Hematopoietic multipotent progenitor cell treated with erythropoietin and hydrocortisone succinate and interleukin-3 and kit ligand, for 6 days (in vitro differentiated cells): ENCODE measurements around the gene BMPR1B.

Experiments
- DNase-seq: peaks from one replicate; pipeline ENCODE4 v3.0.0-alpha.2; 2015

The BMPR1B gene

GRCh38 chr4:94918543-94918942 lies 160.8 kb downstream of the BMPR1B start:
- no peak for DNase-seq

DNA sequence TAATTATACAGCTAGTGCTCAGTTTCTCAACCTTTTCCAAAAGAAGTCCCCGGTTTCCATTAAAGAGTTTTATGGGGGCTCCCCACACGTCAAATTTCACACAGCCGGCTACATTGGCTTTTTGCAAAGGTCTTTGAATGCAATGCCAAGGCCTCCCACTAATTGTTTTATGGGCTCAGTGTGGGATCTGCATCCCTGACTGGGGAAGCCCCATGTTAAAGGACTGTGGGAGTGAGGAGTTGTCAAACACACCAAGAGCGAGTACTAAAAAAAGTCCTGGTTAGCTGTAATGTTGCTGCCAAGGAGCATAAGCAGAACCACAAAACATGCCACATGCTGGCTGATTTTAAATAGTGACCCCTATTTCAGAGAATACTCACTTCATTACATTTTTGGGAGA lies 162.6 kb downstream of the BMPR1B start:
- DNase-seq, result no peak

- DNase-seq, result no peak
Measured at GRCh38 chr4:94924566-94924965, 166.8 kb downstream of the BMPR1B start.

- DNase-seq, result no peak
Measured at GRCh38 chr4:94925764-94926347, 168.1 kb downstream of the BMPR1B start.

- no peak for DNase-seq
Measured at GRCh38 chr4:94926936-94927335, 169.2 kb downstream of the BMPR1B start.

- DNase-seq, result no peak
Measured at GRCh38 chr4:94927696-94928095, 169.9 kb downstream of the BMPR1B start.

GRCh38 chr4:94929696-94930095 lies 171.9 kb downstream of the BMPR1B start:
- no peak for DNase-seq

DNA sequence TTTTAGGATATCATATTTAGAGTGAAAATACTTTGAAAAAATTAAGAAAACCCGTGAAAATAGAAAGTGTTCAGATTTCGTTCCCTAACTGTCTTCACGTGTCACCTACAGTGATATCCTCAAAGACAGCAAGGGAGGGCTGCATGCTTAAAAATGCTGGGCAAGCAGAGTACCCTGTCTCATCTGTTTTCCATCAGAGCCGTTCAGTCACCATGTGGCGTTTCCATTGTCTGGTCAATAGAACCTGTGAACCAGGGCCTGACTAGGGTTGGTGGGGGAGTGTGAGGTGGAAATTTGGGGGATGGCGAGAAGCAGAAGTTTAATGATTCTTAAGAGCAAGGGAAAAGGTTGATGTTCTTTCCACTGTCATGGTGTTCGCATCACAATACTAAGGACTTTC lies 173.9 kb downstream of the BMPR1B start:
- no peak for DNase-seq

DNA sequence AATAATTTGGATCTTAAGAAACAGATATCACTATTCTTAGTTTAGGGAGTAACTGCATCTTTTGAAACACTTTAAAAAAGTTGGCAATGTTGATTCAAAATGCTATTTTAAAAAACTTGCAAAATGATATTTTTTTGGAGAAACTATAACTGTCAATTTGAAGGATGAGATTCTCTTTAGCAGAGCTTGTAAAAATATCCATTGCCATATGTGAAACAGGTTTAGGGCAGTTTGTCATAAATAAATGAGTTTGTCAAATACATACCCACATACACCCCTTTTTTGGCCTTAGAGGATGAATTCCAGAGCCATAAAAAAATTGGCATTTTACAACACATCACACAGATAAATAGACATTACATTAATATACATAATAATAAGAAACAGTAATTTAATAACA lies 174.6 kb downstream of the BMPR1B start:
- DNase-seq, result no peak

DNA sequence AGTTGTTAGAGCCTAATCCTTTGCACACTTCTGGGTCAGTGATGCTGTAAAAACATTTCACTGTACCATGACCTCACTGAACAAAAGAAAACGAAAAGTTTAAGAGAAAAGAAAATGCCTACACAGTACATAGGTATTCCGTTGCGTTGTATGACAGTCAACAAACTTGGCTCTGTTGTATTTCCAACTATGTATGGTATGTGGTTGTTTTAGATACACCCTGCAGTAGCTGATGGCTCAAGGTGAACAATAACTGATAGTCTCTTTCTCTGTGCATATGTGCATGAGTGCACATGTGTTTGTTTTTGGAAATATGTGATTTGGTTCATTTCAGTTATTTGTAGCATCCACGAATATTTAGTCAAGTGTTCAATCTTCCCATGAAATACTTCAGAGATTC lies 176.0 kb downstream of the BMPR1B start:
- no peak for DNase-seq

DNA sequence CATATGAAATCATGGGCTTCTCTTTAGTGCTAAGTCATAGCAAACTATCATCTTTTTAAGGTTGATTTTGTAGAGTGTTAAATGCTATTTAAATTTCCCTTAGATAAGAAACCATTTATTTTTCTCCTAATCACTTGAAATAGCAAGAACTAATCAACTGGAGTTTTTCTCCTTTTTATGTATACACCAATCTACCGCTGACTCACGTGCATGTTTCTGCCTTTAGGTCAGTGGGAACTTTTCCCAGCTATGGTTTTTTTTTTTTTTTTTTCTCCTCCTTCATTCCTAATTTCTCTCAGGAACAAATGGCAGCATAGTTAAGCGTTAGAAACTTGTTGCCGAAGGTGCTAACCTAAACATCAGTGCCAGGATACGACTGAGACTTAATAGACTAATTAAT lies 176.4 kb downstream of the BMPR1B start:
- DNase-seq, result no peak

- DNase-seq, result no peak
Measured at GRCh38 chr4:94934864-94935263, 177.1 kb downstream of the BMPR1B start.

- no peak for DNase-seq
Measured at GRCh38 chr4:94936854-94937253, 179.1 kb downstream of the BMPR1B start.

GRCh38 chr4:94939791-94940519 lies 182.2 kb downstream of the BMPR1B start:
- DNase-seq, result no peak

DNA sequence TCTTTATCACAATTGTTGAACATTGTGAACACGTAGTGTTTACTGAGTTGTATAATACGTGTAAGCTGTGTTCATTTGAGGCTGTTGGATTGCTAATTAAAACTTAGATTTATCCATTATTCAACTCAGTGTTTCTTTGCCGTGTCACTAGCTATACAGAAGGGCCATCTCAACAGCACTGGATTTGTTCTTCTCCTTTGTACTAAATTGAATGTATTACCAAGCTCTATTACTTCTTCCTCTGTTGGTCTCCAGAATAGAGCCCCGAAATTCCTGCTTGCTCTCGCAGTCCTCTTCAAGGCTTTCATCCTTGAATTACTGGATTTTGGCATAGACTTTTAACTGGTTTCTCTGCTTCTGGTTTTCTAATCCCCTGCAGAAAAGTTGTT lies 182.8 kb downstream of the BMPR1B start:
- DNase-seq, result no peak

DNA sequence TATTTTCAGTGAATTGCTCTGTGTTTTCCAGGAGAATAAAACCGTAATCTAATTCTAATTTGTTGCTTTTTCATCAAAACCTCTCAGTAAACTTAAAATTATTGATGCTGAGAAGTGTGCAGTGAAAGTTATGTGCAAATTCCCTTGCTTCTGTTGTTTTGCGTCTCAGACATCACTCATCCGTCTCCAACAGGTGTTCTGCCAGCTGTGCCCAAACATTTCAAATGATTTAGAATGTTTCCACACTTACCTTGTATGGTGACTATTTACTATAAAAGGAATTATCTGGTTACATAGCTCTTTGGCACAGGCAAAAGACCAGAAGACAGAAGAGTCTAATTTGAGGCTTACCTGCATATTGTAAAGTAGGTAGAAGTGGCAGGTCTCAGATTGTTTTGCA lies 184.0 kb downstream of the BMPR1B start:
- DNase-seq, result no peak

- DNase-seq, result no peak
Measured at GRCh38 chr4:94944726-94945125, 187.0 kb downstream of the BMPR1B start.

- DNase-seq, result no peak
Measured at GRCh38 chr4:94947681-94948108, 189.9 kb downstream of the BMPR1B start.

GRCh38 chr4:94954251-94954650 lies 196.5 kb downstream of the BMPR1B start:
- DNase-seq, result no peak

- DNase-seq, result no peak
Measured at GRCh38 chr4:94957030-94957429, 199.3 kb downstream of the BMPR1B start.

DNA sequence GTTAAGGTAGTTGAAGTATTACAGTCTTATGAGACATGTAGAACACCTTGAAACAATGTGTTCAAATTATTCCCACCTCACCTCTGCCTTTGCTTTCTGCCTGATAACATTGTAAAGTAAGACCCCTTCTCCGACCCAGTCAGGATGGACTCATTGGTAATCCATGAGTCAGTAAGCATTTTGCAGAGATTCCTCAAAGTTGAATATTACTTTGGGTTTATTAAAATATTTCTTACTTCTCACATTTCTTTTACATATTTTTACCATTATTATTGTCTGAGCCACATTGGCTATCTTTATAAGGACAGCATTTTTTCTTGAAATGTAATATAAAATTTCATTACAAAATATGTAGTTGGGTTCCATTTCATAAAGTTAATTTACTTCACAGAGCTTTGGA lies 201.6 kb downstream of the BMPR1B start:
- DNase-seq, result no peak

DNA sequence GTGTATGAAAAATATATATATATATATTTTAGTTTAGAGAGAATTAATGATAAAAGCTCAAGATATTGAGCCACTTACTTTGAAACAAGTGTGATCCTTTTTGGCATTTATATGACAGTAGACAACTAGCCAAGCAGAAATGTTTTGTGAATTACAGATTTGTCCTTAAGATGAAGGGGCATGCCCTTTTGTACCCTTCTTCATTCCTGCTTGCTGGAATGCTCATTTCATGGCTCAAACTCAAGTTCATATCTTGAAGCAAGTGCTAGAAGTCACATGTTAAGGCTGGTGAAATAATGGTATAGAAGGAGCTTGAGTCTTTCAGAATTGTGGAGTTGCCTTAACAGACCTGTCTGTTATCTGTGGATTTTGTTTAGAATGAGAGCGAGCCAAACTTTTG lies 203.0 kb downstream of the BMPR1B start:
- no peak for DNase-seq

- DNase-seq, result no peak
Measured at GRCh38 chr4:94961420-94961819, 203.7 kb downstream of the BMPR1B start.

DNA sequence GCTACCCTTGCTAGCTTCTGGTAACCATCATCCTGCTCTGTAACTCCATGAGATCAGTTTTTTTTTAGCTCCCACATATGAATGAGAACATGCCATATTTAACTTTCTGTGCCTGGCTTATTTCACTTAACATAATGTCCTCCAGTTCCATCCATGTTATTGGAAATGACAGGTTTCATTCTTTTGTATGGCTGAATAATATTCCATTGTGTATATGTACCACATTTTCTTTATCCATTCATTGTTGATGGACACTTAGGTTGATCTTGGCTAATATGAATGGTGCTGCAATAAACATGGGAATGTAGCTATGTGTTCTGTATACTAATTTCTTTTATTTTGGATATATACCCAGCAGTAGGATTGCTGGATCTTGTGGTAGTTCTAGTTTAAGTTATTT lies 204.7 kb downstream of the BMPR1B start:
- DNase-seq, result no peak

DNA sequence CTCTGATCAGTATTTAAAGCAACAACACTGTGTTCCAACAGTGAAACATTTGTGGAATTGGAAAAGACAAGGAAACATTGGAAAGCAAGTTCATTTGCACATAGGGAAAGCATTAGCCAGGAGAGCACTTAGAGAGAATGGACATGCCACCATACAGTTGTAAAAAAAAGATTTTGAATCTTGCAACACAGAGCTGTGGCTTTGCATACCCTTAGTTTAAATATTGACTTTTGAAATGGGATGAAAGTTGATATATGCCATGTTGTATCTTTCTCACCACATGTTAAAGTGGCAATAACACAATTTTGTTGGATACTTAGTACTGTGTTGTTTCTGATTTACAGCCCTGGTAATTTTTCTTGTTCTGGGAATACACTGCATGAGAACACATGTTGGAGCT lies 208.1 kb downstream of the BMPR1B start:
- no peak for DNase-seq
